ENCODE measurements around the gene CALD1.

Gene CALD1

DNA sequence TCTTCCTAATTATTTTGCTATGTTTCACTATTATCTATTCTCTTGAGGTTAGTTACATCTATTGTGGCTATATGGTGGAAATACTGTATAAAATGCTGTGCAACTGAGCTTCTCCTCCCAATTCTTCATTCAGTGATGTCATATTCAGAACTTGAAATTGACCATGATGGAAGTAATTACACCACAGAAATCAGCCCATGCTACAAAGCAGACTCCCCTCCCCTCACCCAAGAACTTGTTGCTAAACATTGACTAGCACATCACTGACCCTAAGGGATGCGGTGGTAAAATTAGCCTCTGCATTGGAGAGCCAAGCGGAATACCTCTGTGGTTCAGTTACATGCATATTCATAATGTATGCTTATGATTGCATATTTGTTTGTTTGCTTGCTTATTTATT lies 8.8 kb downstream of the CALD1 start:
- DNase-seq = no peak

DNA sequence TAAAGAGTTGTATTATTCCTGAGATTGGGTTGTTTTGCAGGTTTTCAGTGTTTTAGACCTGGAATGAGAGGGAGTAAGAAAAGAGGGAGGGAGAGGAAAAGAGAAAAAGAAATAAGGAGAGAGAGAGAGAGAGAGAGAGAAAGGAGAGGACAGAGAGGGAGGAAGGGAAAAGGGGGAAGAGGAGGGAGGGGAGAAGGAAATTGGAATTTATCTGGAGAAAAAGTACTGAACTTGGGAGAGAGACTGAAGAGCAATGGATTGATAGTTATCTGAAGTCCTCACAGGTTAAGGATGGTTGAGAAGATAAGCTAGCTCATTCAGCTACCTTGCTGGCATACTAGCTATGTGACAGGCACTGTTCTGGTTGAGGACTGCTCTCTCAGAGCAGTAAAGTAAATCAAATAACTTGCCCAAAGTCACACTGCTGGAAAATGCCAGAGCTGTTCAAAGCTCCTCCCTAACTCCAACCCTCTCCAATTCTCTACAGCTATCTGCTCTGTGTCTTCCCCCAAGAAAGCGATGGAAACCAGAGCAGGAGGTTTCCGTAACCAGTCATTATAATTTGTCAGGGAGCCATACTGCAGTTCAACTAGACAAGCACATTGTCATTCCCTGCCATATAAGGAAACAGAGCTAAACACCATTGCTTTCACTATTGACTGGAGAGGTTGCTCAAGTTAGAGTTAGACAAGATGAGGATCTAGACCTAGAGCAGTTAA lies 10.7 kb downstream of the CALD1 start:
- DNase-seq = no peak

DNA sequence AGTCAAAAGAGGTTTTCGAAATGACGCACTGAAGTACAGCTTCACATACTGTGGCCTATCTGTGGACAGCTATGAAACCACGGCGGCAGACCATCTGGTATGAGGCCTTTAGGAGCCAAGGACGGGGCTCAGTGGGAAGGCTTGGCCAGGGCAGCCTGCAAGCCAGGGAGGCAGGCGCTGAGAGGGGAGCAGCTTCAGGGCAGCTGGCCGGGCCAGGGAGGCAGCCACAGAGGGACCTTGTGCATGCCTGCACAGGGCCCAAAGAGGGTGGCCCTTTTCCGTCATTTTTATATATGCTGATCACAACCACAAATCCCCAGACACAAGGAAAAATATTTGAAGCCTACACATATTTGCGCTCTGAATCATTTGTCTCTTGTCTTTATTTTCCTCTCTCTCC lies 13.5 kb downstream of the CALD1 start:
- DNase-seq = no peak

DNA sequence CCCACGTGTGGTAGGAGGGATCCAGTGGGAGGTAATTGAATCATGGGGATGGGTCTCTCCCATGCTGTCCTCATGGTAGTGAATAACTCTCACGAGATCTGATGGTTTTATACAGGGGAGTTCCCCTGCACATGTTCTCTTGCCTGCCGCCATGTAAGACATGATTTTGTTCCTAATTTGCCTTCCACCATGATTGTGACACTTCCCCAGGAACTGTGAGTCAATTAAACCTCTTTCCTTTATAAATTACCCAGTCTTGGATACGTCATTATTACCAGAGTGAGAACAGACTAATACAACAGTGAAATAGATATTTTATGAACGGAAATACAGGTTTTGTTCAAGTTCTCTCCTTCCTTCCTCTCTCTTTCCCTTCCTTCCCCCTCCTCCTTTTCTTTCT lies 15.8 kb downstream of the CALD1 start:
- no peak for DNase-seq

DNA sequence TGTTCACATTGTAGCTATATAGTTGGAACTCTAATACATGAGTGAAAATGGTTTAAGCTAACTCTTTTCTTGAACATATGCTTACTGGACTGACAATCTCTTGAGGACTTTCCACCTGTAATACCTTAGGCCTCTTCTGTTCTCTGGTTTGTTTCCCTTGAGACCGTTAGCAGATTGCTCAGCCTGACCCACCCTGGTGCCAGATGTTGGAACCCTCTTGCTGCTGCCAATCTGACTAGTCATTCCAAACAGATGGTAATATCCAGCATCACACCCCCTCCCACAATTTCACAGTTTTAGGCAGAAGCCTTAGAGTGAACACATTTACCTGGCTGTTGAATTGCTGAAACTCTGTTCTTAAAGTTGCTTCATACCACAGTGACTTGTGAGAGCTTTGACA lies 18.7 kb downstream of the CALD1 start:
- DNase-seq = no peak

DNA sequence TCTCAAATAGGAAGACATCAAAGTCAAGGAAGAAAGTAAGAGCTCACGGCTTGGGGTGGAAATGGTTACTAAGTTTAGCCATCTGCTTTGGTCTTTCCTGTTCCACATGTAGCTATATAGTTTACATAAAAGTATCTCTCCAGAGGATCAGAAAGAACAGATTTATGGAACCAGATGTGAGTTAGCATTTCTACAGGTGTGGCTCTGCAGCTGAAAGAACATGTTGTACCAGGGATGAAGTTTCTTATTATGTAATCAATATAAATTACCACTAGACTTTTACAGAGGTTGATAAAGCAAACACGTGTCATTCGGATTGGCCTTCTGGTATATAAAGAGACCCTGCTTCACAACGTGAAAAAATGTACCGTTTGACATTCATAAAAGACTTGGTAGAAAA lies 19.9 kb downstream of the CALD1 start:
- DNase-seq = no peak

DNA sequence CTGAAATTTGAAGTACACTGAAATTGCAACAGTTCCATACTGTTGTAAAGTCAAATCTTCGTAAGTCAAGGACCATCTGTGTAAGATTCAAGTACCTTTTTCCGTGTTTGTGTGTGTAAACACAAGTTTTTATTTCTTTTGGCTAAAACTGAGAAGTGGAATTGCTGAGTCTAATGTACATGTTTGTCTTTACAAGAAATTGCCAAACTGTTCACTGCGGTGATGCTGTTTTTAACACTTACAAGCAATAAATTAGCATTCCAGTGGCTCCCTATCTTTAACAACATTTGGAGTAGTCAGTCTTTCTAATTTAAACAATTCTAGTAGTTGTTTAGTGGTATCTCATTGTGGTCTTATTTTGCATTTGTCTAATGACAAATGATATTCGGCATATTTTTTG lies 23.3 kb downstream of the CALD1 start:
- DNase-seq = no peak

DNA sequence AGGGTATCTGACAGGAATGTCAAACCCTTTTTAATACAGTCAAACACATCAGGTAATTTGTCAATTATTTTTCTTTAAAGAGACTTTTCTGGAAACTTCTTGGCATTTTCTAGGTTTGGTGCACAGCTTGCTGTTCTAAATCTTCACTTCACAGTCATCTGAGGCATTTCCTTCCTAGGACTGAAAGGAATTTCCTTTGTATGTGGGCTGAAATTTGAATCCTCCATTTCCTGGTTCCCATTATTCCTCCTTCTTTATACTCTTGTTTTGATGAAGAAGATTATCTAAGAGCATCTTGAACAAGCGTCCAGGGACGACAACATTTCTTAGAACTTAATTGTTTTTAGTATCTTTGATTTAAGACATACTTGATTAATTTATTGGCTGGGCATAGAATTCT lies 24.9 kb downstream of the CALD1 start:
- DNase-seq = no peak

DNA sequence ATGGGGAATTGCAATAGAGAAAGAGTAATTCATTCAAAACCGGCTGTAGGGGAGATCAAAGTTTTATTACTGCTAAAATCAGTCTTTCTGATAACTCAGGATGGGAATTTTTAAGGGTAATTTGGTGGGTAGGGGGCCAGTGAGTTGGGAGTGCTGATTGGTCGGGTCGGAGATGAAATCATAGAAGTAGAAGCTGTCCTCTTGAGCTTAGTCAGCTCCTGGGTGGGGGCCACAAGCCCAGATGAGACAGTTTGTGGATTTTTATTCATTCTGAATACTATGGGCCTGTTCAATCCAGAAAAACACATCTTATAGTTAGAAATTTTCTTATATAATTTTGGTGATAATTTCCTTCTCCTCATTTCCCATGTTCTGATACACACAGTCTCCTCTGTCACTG lies 25.4 kb downstream of the CALD1 start:
- DNase-seq = no peak

DNA sequence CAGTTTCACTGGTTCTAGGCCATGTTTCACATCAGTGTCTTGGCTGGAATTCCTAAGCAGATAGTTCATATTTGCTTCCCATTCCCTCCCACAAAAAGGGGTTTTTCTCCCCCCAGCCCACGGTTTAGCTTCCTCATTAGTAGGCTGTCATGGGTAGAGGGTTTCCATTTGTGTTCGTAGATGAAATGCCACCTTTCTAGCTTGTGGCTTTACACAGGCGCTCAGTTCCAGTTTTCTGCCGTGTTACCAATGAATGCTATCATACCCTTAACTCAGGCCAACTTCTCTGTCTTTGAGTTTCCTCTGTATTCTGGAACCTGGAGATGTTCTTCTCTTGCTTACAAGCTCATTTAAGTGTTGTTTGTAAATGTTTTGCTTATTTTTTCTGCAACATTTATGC lies 26.8 kb downstream of the CALD1 start:
- no peak for DNase-seq

DNA sequence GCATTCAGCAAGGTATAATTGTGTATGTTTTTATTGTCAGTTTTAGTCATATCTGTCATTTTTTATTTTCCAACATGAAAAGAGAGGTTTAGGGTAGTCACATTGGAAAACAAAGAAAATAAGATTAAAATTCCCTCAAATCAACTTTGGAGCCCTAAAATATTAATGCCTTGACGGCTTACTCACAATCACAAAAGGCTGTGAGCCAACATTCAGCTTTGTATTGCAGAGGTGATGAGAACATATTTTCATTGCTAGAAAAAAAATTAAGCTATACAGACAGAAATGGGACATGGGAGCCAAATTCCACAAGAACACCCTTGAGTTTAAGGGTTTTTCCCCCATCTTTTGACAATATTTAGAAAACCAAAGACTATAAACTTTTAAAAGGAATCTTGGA lies 30.2 kb downstream of the CALD1 start:
- DNase-seq = no peak

DNA sequence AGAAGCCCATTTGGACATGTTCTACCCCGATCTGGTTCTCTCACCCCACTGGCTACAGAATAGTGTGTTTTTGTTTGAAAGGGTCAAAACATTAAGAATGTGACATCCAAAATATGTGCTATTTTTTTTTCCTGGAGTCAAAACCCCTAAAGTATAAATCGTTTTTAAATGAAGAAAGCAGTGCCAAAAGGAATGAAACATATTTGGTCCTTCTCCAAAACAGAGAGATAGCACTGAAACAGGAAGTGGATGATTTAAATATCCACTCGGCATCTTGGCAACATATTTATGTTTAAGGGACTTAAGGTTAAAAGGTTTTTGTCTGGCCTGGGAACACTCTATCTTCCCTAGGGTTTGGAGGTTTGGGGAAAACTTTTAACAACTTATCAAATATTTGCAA lies 32.3 kb downstream of the CALD1 start:
- no peak for DNase-seq

DNA sequence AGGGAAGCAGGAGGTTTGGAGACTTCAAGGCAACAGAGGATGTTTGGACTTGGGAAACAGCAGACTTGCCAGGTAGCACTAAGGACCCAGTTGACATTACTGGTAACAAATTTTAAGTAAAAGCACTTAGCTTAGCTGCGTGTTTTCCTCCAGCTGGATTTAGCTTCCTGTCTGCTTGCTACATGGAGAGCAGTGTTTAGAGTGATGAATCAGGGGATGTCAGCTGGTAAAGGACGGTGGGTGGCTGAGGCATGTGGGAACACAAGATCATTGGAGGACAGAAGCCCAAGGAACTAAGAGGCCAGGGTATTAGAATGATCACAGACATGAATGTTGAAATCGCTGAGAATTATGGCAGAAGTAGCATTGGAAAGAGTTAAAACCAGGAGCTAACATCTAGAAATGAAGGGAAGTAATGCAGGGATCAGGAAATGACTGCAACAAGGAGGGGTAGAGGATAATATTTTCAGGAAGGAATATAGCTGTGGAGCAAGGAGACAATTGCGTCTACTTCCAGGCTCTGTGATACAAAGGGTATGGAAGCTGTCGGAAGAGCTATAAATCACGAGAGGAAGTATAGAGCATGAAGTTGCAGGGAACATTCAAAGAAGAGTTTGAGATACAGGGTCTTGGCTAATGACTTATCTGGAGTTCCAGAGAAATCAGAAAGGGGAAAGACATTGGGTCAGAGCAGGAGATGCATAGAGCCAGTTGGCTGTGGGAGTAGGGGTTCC lies 34.4 kb downstream of the CALD1 start:
- no peak for DNase-seq

DNA sequence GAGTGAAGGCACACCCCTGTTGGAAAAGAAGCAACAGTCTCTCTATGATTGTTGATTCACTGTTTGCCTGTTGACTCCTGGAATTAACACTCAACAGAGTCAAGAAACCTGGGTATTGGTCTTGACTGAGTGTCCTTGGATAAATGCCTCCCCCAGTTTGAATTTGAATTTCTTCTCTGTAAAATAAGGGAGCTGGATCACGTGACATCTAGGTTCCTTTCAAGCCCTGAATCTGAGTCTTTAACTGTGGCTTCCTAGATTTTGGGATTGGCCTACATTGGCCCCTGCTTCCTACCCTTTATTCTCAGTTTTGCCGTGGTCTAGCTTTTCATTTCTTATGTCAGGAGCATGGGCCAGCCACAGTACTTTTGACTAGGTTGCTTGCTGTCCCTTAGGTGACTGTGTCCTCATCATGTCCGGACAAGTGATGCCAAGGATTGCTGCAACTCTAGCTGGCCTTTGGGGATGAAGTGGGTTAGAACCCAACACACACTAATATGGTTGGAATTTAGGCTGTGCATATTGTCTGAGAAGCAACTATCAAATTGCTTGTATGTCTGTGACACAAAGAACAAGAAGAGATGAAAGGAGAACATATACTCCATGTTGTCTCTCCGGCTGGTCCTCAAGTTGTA lies 35.4 kb downstream of the CALD1 start:
- DNase-seq = no peak

DNA sequence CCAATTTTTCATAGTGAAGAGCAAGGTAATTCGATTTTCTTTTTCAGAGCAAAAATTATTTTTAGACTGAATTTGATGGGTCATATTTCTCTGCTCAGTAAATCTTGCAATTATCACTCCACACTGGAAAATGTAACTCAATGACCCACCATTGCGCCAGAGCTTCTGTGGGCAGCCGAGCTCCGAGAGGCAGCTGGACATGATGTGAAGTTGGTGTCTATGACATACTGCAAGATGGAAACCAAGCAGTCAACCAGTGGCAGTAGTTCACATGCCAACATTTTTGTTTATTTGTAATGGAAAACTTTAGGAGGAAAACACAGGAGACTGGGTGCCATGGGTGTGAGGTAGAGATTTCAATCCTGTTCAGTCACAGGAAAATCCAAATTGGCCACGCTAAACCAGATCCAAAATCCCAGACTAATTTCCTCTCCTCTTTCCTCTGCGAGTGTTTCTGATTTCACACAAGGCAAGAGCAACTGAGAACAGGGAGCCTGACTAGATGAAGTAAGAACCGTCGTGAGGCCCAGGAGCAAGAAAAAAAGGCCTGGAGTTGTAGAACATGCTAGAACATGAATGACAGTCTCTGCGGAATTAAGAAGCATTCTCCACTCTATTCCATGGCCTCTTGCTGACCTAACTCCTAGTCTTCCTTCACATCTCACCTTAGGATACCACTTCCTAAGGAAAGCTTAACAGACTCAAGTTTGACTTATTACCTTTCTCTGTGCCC lies 39.3 kb downstream of the CALD1 start:
- DNase-seq = no peak

DNA sequence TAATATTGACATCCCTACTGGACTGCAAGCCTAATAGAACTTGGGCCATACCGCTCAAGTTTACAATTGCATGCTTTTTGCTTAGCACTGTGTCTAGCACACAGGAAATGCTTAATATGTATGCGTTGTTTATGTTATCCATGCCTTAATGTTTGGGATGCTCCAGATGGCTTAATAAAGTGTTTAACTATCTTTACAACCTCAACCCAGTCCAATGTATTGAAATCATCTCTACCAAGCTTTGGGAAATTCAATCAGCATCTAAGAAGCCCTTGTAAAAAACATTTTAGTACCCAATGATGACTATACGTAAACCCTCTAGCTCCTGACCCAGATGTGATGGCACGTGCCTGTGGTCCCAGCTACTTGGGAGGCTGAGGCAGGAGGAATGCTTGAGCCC lies 40.0 kb downstream of the CALD1 start:
- no peak for DNase-seq

DNA sequence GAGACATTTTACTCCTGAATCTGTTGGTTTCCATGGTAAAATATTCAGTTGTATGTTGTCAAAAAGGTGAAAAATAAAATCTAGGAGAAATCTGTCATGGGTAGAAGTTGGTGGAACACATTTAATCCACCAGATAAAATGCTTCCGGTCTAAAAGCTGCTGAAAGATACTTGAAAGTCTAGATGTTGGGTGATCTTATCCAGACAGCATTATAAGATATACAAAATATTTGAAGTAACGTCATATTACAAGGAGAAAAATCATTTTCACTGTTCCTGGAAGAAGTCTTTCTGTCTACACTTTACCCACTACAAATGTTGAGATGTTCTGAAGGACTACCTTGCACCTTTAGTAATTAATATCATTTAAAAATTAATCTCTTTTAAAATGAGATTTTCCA lies 40.9 kb downstream of the CALD1 start:
- DNase-seq = no peak

DNA sequence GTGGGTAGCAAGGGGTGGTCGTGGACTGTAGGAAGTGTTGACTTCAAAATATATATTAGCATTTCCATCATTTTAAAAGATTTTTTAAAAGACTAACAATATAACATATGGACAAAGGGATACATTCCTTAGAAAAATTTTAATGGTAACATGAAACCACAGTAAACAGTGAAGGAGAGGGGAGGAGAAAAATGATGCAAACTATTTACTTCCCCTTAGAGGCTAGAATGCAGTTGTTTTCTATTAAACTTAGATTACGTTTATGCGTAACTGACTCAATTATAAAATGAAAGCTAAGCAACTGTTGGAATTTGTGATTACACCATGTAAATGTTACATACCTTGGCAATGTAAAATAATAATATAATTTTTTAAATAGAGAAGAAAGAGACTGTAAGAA lies 41.3 kb downstream of the CALD1 start:
- DNase-seq = no peak

DNA sequence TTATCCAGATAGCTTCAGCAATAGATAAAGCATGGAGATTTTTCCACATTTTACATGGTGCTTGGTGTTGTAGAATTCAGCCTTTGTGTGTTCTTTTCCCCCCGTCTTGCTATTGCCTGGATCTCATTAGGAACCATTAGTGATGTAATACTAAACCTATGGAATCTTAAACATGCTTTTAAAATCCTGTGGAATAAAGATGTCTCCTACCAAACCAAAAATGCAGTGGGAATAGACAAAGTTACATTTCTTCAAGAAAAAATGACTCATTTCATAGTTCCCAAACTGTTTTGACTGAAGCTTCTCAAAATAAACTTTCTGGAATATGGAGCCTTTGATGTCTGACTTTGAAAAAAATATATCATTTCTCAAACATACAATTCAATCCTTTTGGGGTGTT lies 44.0 kb downstream of the CALD1 start:
- no peak for DNase-seq

DNA sequence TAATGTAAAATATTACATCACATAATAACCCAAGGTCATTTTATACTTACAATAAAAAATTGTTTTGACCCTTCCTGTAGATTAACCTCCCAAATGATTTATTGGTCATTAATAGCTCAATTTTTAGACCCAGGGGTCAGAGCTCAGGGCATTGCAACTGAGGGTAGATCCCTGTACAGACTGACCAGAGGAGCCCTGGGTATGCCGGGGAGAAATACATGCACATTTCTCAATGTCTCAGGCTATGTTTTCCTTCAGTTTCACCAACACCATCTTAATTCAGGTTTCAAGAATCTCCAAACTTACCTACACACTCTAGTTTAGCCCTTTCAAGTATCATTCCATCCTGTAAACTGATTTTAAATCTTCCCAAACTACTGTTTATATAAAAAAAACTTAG lies 46.2 kb downstream of the CALD1 start:
- no peak for DNase-seq

DNA sequence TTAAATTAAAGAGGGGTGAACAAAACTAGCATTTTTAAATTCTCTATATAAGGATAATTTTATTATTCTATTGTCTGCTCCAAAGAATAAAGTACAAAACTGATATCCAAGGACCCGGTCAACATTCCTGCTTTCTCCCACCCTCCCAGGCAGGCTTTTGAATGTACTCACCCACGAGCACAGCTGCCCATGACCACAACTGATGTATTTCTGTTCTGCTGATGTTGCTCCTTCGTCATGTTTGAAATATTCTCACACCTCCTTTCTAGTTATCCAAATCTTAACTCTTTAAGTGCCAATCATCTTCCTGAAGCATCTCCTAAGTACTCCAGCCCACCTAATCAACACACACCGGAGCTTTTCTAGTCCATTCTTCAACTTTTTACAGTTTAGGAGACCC lies 46.7 kb downstream of the CALD1 start:
- no peak for DNase-seq

DNA sequence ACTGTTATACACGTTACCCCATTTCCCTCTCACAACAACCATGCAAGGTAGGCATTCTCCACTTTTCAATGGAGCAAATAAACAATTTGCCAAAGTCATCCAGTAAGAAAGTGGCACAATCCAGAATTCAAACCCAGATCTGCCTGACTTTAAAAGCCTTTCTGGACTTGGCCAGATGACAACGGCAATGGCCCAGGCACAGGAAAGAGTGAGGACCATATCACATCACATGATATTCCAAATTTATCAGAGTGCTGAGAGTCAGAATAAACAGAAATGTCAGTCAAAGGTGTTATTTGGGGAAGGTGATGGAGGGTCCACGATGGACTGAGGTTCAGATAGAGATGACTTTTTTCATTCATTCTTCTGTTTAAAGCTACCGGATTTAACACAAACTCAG lies 48.0 kb downstream of the CALD1 start:
- DNase-seq = no peak

DNA sequence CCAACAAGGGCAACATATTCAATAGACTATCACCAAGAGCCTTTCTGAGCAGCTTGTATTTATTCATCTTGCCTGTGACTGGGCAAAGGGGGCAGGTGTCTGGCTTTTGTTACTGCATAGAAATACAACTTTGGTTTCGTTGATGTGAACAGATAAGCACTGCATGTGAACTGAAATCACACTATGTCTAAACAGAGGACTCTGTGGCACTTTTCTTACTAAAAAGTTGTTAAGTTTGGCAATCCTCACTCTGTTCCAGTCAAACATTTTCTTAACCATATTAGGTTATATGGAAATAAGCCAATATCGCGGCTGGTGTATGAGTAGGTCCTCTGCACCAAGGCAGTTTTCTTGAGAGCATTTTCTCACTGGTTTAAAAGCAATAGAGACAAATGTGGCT lies 48.5 kb downstream of the CALD1 start:
- no peak for DNase-seq

DNA sequence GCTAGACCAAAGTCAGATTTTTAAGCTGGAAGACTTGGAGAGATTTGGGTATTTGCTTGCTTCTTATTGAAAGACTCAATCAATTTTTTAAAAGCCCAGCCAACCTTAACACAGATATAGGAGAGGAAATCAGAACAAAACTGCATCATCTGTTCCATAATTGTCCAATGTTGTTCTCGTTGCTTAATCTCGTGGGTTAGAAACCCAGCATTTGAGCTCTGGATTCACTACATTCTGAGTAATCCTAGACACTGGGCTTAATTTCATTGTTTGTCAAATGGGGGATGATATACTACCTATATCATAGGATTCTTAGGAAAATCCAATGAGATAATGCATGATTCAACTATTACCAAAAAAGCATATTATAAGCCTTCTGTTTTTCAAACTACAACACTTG lies 48.9 kb downstream of the CALD1 start:
- DNase-seq = no peak
